ENCODE data around the gene OAS2.

DNA sequence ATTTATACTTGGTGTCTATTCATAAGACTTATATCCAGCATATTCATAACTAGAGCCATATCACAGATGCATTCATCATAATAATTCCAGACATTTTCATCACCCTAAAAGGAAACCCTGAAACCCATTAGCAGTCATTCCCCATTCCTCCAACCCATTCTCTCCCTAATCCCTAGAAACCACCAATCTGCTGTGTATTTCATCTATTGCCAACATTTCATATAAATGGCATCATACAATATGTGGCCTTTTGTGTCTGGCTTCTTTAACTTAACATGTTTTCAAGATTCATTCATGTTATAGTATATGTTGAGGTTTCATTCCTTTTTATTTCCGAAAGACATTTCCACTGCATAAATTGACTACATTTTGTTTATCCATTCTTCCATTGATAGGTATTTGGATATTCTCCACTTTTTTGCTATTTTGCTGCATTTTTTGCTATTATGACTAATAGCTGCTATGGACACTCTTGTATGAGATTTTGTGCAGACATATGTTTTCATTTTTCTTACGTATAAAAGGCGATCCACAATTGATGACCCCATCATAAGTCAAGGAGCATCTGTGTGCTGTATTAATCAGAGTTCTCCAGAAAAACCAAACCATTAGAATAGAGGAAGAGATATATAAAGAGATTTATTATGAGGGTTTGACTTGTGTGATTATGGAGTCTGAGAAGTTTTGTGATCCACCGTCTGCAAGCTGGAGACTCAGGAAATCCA is 5.1 kb upstream of the OAS2 start:
- TF ChIP-seq BHLHE40 (IDR thresholded peaks at IDR 0.05; ENCODE audit: low read length): no peak
- TF ChIP-seq ZNF436 (CRISPR knock-in tag; IDR thresholded peaks at IDR 0.05): no peak
- TF ChIP-seq EGR1 (conservative IDR thresholded peaks at IDR 0.05): no peak
- no peak for TF ChIP-seq KLF16 (IDR thresholded peaks at IDR 0.05)
- TF ChIP-seq RFX5 (IDR thresholded peaks at IDR 0.05; ENCODE audit: low read depth, low read length): no peak
- TF ChIP-seq, protein P1, sequence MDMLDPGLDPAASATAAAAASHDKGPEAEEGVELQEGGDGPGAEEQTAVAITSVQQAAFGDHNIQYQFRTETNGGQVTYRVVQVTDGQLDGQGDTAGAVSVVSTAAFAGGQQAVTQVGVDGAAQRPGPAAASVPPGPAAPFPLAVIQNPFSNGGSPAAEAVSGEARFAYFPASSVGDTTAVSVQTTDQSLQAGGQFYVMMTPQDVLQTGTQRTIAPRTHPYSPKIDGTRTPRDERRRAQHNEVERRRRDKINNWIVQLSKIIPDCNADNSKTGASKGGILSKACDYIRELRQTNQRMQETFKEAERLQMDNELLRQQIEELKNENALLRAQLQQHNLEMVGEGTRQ (CRISPR knock-in tag; IDR thresholded peaks at IDR 0.05): no peak
- TF ChIP-seq, protein P2, sequence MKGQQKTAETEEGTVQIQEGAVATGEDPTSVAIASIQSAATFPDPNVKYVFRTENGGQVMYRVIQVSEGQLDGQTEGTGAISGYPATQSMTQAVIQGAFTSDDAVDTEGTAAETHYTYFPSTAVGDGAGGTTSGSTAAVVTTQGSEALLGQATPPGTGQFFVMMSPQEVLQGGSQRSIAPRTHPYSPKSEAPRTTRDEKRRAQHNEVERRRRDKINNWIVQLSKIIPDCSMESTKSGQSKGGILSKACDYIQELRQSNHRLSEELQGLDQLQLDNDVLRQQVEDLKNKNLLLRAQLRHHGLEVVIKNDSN (CRISPR knock-in tag; IDR thresholded peaks at IDR 0.05): no peak
- TF ChIP-seq, protein P3, sequence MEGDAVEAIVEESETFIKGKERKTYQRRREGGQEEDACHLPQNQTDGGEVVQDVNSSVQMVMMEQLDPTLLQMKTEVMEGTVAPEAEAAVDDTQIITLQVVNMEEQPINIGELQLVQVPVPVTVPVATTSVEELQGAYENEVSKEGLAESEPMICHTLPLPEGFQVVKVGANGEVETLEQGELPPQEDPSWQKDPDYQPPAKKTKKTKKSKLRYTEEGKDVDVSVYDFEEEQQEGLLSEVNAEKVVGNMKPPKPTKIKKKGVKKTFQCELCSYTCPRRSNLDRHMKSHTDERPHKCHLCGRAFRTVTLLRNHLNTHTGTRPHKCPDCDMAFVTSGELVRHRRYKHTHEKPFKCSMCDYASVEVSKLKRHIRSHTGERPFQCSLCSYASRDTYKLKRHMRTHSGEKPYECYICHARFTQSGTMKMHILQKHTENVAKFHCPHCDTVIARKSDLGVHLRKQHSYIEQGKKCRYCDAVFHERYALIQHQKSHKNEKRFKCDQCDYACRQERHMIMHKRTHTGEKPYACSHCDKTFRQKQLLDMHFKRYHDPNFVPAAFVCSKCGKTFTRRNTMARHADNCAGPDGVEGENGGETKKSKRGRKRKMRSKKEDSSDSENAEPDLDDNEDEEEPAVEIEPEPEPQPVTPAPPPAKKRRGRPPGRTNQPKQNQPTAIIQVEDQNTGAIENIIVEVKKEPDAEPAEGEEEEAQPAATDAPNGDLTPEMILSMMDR (IDR thresholded peaks at IDR 0.05 in 2 of 3, conservative IDR thresholded peaks at IDR 0.05 in 1 of 3; ENCODE audit: insufficient read depth in 2 of 3, low read depth in 1 of 3, low read length in 3 of 3): no peak
- TF ChIP-seq CTBP1 (IDR thresholded peaks at IDR 0.05; ENCODE audit: borderline replicate concordance): no peak
